OCI-LY1 (cell line): ENCODE measurements around the gene SNX5.

ENCODE experiments used
- EZH2 ChIP-seq: fragments of 200-600 bp; sonication (generic), shearing (Covaris generic); IDR thresholded peaks from 2 replicates; pipeline ENCODE4 v1.8.0; 2017; ENCODE audit warnings: borderline replicate concordance, mixed run types, mild to moderate bottlenecking, antibody characterized with exemption, low read length, moderate library complexity, mixed read lengths
- TF ChIP-seq, protein P1 (sequence below): fragments of 200-600 bp; sonication (generic), shearing (Covaris generic); IDR thresholded peaks from 2 replicates; pipeline ENCODE4 v1.5.1; 2017; ENCODE audit warnings: mild to moderate bottlenecking, antibody characterized with exemption, low read length, moderate library complexity, mixed read lengths

DNA sequence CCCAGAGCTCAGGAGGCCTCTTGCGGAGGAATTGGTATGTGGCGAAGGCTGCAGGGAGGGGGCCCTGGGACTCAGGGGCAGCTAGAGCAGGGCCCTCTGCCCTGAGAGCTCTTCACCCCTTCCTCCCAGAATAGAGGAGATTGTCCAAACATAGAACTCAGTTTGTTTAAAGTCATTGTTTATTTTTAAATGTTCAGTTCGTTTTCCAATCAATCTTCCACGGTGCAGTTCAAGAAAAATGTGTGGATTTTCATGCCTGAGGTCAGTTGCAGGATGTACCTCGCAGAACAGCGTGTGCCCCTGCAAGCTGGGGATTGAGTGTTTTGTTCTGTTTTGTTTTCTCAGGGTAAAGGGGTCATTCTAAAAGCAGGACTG, 37.4 kb upstream of the SNX5 start:
- TF ChIP-seq, protein P1, sequence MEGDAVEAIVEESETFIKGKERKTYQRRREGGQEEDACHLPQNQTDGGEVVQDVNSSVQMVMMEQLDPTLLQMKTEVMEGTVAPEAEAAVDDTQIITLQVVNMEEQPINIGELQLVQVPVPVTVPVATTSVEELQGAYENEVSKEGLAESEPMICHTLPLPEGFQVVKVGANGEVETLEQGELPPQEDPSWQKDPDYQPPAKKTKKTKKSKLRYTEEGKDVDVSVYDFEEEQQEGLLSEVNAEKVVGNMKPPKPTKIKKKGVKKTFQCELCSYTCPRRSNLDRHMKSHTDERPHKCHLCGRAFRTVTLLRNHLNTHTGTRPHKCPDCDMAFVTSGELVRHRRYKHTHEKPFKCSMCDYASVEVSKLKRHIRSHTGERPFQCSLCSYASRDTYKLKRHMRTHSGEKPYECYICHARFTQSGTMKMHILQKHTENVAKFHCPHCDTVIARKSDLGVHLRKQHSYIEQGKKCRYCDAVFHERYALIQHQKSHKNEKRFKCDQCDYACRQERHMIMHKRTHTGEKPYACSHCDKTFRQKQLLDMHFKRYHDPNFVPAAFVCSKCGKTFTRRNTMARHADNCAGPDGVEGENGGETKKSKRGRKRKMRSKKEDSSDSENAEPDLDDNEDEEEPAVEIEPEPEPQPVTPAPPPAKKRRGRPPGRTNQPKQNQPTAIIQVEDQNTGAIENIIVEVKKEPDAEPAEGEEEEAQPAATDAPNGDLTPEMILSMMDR = no peak
- TF ChIP-seq EZH2 = no peak
